ENCODE data around the gene ZDHHC14.

DNA sequence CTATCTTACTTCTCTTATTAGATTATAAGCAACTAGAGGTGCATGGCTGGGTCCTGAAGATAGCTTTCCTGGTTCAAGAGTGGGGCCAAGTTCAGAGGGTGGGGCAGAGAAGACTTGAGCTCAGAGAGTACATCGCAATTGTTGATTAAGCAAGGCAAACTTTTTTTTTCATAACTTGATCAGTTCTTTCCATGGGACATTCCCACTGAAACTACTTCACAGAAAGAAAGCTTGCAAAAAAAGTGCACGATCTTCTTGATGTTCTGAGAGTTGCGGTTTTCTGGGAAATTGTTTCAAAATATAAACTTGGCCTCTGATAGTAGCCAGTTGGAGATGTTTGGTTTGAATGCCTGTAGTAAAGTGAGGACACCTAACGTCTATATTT is 100.9 kb downstream of the ZDHHC14 start:
- TF ChIP-seq, protein P1, sequence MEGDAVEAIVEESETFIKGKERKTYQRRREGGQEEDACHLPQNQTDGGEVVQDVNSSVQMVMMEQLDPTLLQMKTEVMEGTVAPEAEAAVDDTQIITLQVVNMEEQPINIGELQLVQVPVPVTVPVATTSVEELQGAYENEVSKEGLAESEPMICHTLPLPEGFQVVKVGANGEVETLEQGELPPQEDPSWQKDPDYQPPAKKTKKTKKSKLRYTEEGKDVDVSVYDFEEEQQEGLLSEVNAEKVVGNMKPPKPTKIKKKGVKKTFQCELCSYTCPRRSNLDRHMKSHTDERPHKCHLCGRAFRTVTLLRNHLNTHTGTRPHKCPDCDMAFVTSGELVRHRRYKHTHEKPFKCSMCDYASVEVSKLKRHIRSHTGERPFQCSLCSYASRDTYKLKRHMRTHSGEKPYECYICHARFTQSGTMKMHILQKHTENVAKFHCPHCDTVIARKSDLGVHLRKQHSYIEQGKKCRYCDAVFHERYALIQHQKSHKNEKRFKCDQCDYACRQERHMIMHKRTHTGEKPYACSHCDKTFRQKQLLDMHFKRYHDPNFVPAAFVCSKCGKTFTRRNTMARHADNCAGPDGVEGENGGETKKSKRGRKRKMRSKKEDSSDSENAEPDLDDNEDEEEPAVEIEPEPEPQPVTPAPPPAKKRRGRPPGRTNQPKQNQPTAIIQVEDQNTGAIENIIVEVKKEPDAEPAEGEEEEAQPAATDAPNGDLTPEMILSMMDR (IDR thresholded peaks at IDR 0.05) = no peak
- no peak for TF ChIP-seq POLR2A (IDR thresholded peaks at IDR 0.05)

Measured in body of pancreas (tissue), 4 donors.